NCI-H128 (cell line): ENCODE results near the gene TLE3.
"Not testable (repeated sequence)": the region's sequence is repeated elsewhere in the genome, so short reads cannot be mapped to it uniquely, and the experiment has no call there.

Experiments used
- DNase-seq: peaks from one replicate; lab custom pipeline; 2025; ENCODE audit not compliant: unreplicated experiment; lab: John Stamatoyannopoulos, UW

TLE3 gene

GRCh38 chr15:70097321-70098152, at the start of gene TLE3:
TSS of gene TLE3 (minus strand) at chr15:70097917. CDS start at chr15:70096798, 1,119 bp downstream.
- peak; percentile 76 for DNase-seq

- DNase-seq, result no peak
Measured at GRCh38 chr15:70147178-70147760, 49.6 kb upstream of the TLE3 start.

GRCh38 chr15:70146771-70147170, 49.1 kb upstream of the TLE3 start:
- no peak for DNase-seq

- no peak for DNase-seq
Measured at GRCh38 chr15:70146162-70146561, 48.4 kb upstream of the TLE3 start.

- DNase-seq, result no peak
Measured at GRCh38 chr15:70145261-70145660, 47.5 kb upstream of the TLE3 start.

DNA sequence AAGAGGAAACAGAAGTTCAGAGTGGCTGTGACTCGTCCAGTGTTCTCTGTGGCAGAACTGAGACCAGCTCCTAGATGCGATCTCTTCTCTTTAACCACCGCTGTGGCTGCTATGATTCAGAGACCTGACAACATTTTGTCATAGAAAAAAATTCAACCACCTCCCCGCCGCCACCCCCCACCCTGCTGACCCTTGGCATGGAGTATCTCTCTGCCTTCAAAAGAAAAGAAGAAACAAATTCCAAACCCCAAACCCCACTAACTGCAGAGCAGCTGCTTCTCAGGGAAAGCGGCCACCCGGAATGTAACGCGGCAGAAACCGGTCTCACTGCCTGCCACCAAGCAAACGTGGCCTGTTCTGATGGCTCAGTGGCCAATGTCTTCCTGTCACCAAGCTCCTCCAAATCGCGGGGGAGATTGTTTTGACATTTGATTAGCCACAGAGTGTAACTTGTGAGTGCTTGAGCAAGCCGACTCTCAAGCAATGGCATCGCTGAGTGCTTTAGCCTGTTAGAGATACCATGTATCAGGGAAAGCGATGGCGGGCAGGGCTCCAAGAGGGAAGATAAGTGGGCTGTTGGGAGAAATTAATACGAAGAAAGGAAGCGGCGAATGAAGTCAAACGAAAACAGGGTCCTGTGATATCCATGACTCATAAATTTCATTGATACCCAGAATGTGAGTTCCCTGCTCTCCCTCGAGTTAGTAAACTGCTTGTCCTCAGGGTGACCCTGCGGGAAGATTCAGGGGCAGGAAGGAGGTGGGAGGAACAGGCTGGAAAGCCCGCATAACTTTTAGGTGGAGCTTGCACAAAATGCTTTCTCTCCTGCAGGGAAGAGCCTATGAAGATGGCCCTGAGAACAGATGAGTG, 44.8 kb upstream of the TLE3 start:
- no peak for DNase-seq

GRCh38 chr15:70142072-70142321, 44.3 kb upstream of the TLE3 start:
- no peak for DNase-seq

GRCh38 chr15:70141376-70142071, 43.8 kb upstream of the TLE3 start:
- no peak for DNase-seq

GRCh38 chr15:70140543-70141375, 43.0 kb upstream of the TLE3 start:
- DNase-seq, result no peak

DNA sequence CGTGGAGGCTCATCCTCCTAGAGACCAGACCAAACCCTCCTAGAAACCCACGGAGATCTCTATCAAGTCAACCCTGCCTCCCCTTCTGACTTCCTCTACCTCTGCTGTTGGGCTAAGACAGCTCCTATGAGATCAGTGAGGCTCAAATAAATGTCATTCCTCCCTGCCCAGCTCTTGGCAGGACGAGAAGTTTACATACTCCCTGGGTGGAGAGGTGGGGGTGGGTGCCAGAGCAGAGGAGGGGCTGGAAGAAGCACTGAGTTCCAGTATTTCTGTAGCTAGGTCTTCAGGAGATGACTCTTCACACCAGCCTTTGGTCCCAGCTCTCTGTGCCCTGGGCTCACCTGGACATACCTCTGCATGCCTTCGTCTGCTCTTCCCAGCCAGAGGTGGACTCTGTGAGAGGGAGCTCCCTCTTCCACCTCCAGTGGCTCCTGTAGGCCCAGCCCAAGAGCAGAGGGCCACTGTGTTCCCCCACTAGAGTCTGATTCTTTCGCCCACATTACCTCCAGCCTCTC, 42.4 kb upstream of the TLE3 start:
- no peak for DNase-seq

DNA sequence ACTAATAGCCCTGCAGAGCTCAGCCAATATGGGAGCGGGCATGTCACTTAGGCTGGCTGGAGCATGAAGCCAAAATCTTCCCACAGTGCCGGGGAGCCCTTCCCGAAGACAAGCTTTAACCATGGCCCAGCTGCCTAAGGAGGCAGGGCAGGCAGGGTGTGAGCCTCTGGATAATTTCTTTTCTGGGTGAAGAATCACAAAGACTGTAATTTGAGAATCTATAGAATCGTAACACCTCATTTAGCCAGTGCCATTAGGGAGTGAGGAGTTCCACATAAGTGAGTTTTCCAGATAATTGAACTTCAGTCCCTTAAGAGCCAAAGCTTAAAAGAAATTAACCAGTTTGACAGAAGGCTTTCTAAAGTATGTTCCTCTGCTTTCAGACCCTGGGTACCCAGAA, 40.2 kb upstream of the TLE3 start:
- DNase-seq, result no peak

GRCh38 chr15:70137021-70137420, 39.3 kb upstream of the TLE3 start:
- not testable (repeated sequence) for DNase-seq

DNA sequence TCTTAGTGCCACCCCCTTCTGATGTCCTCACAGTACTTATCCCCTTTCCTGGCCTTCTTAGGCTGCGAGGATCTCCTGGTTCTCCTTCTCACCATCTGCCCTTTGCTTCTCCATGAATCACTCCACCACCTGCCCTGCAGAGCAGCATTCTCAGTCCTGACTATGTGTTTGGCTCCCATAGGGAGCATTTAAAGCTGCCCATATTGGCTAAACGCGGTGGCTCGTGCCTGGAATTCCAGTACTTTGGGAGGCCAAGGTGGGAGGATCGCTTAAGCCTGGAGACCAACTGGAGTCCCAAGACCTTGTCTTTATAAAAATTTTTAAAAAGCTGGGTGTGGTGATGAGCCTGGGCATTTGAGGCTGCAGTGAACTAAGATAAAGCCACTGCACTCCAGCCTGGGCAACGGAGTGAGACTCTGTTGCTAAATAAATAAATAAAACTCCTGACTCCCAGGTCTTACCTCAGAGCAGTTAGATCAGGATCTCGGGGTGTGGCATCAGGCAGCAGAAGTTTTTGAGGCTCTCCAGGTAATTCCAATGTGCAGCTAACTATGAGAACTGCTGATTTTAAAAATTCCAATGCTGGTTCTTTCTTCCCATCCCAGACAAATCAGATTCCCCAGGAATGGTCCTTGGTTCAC, 36.2 kb upstream of the TLE3 start:
- no peak for DNase-seq

DNA sequence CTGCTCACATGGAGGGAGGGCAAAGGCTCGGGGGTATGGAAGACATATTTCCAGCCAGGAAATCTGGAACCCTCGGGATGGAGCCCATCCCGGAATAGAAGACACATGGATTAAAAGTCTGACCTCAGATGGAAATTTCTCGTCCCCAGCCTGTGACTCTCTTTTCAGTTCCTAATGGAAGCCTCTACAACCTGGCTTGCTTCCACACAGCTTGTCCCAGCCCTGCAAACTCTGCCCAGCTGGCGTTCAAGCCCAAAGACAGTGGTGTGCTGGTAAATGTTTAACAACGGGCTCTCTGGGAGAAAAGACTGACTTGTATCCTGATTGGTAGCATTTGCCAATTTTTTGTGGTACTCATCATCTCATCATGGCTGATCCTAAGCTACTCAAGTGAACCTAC, 35.6 kb upstream of the TLE3 start:
- no peak for DNase-seq

GRCh38 chr15:70132571-70132970, 34.9 kb upstream of the TLE3 start:
- no peak for DNase-seq

GRCh38 chr15:70132139-70132538, 34.4 kb upstream of the TLE3 start:
- no peak for DNase-seq

DNA sequence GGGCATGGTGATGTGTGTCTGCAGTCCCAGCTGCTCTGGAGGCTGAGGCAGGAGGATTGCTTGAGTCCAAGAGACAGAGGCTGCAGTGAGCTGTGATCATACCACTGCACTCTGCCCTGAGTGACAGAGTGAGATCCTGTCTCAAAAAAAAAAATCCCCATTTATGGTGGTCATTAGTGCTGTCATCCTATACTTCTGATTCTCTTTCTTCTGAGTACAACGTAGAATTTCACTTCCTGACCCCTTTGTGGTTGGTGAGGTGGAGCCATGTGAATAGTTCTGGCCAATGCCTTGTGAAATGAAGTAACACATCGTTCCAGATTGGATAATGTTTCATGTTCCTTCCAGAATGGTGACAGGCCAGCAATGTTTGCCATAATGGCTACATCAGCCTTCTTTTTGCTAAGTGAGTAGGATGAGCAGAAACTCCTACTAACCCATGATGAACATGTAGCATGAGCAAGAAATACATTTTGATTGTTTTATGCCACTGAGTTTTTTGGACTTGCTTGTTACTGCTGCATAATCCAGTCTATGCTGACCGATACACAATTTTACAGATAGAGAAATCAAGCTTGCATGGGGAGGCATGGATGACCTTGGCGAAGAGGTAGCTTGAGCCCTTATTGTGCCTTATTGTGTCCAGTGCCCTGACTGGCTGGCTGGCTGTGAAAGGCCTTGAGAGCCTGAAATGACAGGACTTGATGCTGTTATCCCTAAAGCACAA, 30.9 kb upstream of the TLE3 start:
- no peak for DNase-seq

- no peak for DNase-seq
Measured at GRCh38 chr15:70127770-70128413, 30.2 kb upstream of the TLE3 start.

DNA sequence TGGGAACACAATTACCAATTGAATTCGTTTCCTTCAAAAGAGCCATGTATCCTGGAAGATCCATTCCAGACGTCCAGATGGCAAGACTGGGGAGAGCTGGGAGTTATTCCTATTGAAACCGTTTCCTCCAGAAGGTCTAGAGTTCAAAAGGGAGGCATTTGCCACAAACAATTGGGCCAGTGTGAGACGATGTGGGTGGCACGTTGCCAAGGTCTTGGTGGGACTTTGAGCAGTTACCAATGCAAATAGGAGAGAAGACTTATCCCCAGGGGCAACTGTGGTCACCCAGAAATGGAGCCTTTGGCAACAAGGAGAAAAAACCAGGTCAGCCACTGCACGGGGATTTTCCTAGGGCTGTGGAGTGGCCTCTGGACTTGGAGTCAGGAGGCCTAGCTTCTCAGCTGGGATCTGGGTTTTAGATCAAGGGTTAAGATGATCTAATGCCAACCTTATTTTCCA, 29.6 kb upstream of the TLE3 start:
- DNase-seq, result no peak
